Transverse colon (tissue), 4 donors: ENCODE results near the gene NFASC. TPM values are rescaled to one million over a fixed set of nuclear protein-coding genes. Genes with fewer than 3 reads are reported as not detected.

Source experiments
- DNase-seq: peaks from one replicate; pipeline ENCODE4 v3.0.0-alpha.2; 2019
- H3K27ac ChIP-seq, 4 donors: fragments of 200-600 bp; sonication (generic); 2 replicates each; pipeline ENCODE4 v1.5.1; 2016 to 2018; ENCODE audit warnings: inconsistent platforms in 4 of 4
- H3K27me3 ChIP-seq: fragments of 200-600 bp; sonication (generic); 2 replicates; pipeline ENCODE4 v1.5.1; 2017; ENCODE audit warnings: inconsistent platforms
- H3K36me3 ChIP-seq, 4 donors: fragments of 200-600 bp; sonication (generic); 2 replicates each; pipeline ENCODE4 v1.5.1; 2017 to 2019; ENCODE audit warnings: inconsistent platforms in 4 of 4
- H3K4me1 ChIP-seq, 4 donors: fragments of 200-600 bp; sonication (generic); 2 replicates each; pipeline ENCODE4 v1.5.1; 2017 to 2020; ENCODE audit warnings: inconsistent platforms in 4 of 4
- H3K4me3 ChIP-seq, 4 donors: fragments of 200-600 bp; sonication (generic); 1 replicate in 1 of 4; 2 replicates in 3 of 4; pipeline versions ENCODE4 v1.5.1 to v1.6.1; 2017 to 2019; ENCODE audit warnings: inconsistent platforms in 4 of 4
- H3K9me3 ChIP-seq, 2 donors: fragments of 200-600 bp; sonication (generic); 2 replicates each; pipeline ENCODE4 v1.5.1; 2017 to 2019; ENCODE audit warnings: inconsistent platforms in 2 of 2
- EP300 ChIP-seq: sonication (generic); formaldehyde crosslinking; IDR thresholded peaks from one replicate; pipeline ENCODE4 v1.6.1; 2017; ENCODE audit warnings: antibody characterized with exemption, low read depth
- POLR2A ChIP-seq: fragments of 450-650 bp; IDR thresholded peaks from one replicate; pipeline ENCODE4 v1.6.1; 2016; ENCODE audit warnings: antibody characterized with exemption, mild to moderate bottlenecking, moderate library complexity
- POLR2AphosphoS5 ChIP-seq, 3 donors: sonication (generic); formaldehyde crosslinking; IDR thresholded peaks; one replicate each; pipeline ENCODE4 v1.6.1; 2016; ENCODE audit warnings: antibody characterized with exemption in 3 of 3
- WGBS, 2 donors: methylation state at CpG; one replicate each; pipeline ENCODE4 v1.1.5; 2018; ENCODE audit warnings: low coverage in 1 of 2; 5-methylcytosine and 5-hydroxymethylcytosine counted together
- in situ Hi-C, 4 donors: fragments of 200-750 bp; cut with MboI; loops; one replicate each; pipeline versions ENCODE4 v1.15.0 to v1.15.1; 2017; ENCODE audit warnings: low sequenced_read_pairs in 3 of 4, low pct_ligation_motif_present in 1 of 4, low pct_unique_long_range_greater_than_20kb in 1 of 4
- intact Hi-C: fragments of 100-400 bp; cut with DNase I; formaldehyde crosslinking; loops from one replicate; pipeline ENCODE4 v1.15.1; 2023; ENCODE audit warnings: low total_unique reads
- total RNA-seq, 4 donors: library from RNA; depleted of rRNA; stranded (reverse); fragments of >200 nt; gene quantifications; one replicate each; pipeline ENCODE4 v1.1.0, GENCODE V29; 2016
- TF ChIP-seq, protein P1 (sequence below), 5 experiments: fragments of 200-600 bp in 3 of 5; fragments of 450-650 bp in 2 of 5; sonication (generic) in 3 of 5; IDR thresholded peaks; 1 replicate in 2 of 5; 2 replicates in 3 of 5; pipeline ENCODE4 v1.5.1; 2016 to 2017; ENCODE audit warnings: antibody characterized with exemption in 5 of 5, inconsistent platforms in 3 of 5, mild to moderate bottlenecking in 2 of 5, moderate library complexity in 1 of 5

NFASC gene
- total RNA-seq, 4 donors from 2014 or later = 11.3 to 48.8 (median 13.4) TPM

DNA sequence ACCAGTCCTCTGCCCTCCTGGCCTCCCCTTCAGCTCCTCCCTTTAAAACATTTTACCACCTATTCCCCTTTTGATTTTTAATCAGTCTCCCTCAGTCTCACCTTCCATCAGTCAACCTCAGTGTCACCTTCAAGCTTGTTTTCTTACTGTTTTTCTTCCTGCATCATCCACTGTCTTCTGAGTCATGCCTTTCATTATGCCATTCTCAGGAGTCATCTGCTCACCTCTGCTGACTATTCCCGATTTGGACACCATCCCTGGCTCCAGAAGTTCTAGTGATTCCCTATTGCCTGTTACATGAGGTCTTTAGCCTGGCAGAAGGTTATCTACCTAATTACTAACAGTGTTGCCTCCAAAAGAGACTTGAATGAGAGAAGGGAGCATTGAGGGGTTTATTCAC lies 23.9 kb downstream of the NFASC start:
- WGBS, 2 donors = 60 to 67% methylated on average over 1 of the region's 1 CpG
- no peak overlapping the region for H3K4me3 ChIP-seq
- H3K4me1 ChIP-seq = peaks cover 0 to 10% (median 0%) of the 10 kb centered on the region in 4 donors
- no peak for DNase-seq
- in situ Hi-C loops (no loop called here), intact Hi-C loops (no loop called here)
- H3K36me3 ChIP-seq = no peaks in the 10 kb centered on the region
- H3K27me3 ChIP-seq = no peaks in the 10 kb centered on the region
- H3K9me3 ChIP-seq = no peaks in the 10 kb centered on the region
- TF ChIP-seq EP300 = no peak
- H3K27ac ChIP-seq = no peak overlapping the region

DNA sequence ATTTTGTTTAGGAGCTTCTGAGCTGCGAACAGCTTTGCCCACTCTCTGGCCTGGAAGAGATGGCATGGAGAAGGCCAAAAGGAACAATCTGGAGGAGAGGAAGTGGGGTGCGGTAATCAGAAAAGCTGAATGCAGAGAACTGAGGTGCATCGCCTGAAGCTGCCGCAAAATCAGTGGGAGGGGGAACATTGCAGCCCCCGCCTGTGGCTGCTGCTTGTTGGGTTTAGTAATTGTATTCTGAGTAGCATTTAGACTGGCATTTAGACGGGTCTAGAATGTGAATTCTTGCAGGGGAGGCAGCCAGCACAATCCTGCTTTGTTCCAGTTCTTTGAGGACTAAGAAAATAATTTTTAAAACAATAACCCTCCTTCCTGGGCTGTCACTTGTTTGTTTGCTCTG lies 25.4 kb downstream of the NFASC start:
- intact Hi-C loops = no loop called here
- WGBS, 2 donors = 76 to 81% methylated on average over 5 to 6 of the region's 6 CpGs

DNA sequence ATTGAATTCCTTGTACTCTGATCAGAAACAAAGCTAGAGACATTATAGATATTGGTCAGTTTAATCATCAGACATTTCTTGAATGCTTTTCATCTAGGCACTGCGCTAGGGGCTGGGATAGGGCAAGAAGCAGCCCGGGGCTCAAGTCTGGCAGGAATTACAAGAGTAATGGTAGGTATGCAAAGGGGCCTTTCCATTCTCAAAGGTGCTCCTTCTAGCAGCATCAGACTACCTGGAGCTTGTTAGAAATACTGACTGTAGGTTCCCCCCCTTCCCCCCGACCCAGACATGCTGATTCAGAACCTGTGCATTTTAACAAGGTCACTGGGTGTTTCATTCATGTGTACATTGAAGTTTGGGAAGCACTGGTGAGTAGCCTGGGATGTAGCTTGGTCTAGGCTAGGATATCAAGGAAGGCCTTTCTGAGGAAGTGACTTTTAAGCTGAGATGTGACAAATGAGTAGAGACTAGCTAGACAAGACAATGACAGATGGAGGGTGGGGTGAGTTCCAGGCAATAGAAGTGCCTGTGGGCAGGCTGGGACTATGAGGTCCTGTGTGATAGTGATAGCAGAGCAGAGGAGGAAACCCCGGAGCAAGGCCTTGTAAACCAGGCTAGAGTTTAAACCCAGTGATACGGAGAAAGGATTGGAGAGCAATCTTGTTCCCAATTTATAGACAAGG lies 26.3 kb downstream of the NFASC start:
- WGBS, 2 donors = 83% methylated on average over 4 to 5 of the region's 5 CpGs
- Histone ChIP-seq H3K4me3 (no peak overlapping the region), H3K9me3 (no peaks in the 10 kb centered on the region), H3K27me3 (no peaks in the 10 kb centered on the region), H3K27ac (no peak overlapping the region), H3K36me3 (no peaks in the 10 kb centered on the region), H3K4me1 (peaks cover 0 to 10% (median 0%) of the 10 kb centered on the region in 4 donors)
- intact Hi-C loops = no loop called here
- DNase-seq = no peak
- in situ Hi-C loops = no loop called here
- no peak for TF ChIP-seq POLR2A
- TF ChIP-seq, protein P1, sequence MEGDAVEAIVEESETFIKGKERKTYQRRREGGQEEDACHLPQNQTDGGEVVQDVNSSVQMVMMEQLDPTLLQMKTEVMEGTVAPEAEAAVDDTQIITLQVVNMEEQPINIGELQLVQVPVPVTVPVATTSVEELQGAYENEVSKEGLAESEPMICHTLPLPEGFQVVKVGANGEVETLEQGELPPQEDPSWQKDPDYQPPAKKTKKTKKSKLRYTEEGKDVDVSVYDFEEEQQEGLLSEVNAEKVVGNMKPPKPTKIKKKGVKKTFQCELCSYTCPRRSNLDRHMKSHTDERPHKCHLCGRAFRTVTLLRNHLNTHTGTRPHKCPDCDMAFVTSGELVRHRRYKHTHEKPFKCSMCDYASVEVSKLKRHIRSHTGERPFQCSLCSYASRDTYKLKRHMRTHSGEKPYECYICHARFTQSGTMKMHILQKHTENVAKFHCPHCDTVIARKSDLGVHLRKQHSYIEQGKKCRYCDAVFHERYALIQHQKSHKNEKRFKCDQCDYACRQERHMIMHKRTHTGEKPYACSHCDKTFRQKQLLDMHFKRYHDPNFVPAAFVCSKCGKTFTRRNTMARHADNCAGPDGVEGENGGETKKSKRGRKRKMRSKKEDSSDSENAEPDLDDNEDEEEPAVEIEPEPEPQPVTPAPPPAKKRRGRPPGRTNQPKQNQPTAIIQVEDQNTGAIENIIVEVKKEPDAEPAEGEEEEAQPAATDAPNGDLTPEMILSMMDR (IDR thresholded peaks at IDR 0.05) = no peak
- TF ChIP-seq POLR2AphosphoS5 (IDR thresholded peaks at IDR 0.05) = no peak
- TF ChIP-seq EP300 = no peak

More for the DNA sequence above, 25.4 kb downstream of the NFASC start:
- H3K36me3 ChIP-seq = no peaks in the 10 kb centered on the region
- H3K27me3 ChIP-seq = no peaks in the 10 kb centered on the region
- no peak overlapping the region for H3K4me3 ChIP-seq
- TF ChIP-seq, protein P1 (IDR thresholded peaks at IDR 0.05) = no peak
- no peak for TF ChIP-seq POLR2AphosphoS5 (IDR thresholded peaks at IDR 0.05)
- TF ChIP-seq POLR2A = no peak
- no peak for TF ChIP-seq EP300
- DNase-seq = no peak
- peaks cover 0 to 10% (median 0%) of the 10 kb centered on the region in 4 donors for H3K4me1 ChIP-seq
- no peak overlapping the region for H3K27ac ChIP-seq
- in situ Hi-C loops = no loop called here
- H3K9me3 ChIP-seq = no peaks in the 10 kb centered on the region

DNA sequence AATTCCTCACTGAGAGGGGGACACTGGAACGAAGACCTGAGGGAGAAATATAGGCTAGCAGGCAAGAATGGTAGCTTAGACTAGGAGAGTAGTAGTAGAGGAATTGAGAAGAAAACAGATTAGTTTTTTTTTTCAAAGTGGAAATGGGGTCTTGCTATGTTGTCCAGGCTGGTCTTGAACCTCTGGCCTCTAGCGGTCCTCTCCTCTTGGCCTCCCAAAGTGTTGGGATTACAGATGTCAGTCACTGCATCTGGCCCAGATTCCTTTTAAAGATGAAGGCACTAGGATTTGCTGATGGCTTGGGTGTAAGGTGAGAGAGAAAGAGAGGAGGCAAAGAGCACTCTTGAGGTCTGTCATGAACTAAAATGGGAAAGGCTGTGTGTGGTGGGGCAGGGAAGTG lies 30.1 kb downstream of the NFASC start:
- TF ChIP-seq, protein P1 (IDR thresholded peaks at IDR 0.05) = no peak
- no peak for TF ChIP-seq POLR2AphosphoS5 (IDR thresholded peaks at IDR 0.05)
- no peak for TF ChIP-seq POLR2A
- TF ChIP-seq EP300 = no peak
- no peaks in the 10 kb centered on the region for H3K27me3 ChIP-seq
- no peaks in the 10 kb centered on the region for H3K9me3 ChIP-seq
- WGBS, 2 donors = 87 to 88% methylated on average over 2 of the region's 2 CpGs
- in situ Hi-C loops = no loop called here
- intact Hi-C loops = no loop called here
- H3K27ac ChIP-seq = no peak overlapping the region
- no peaks in the 10 kb centered on the region for H3K36me3 ChIP-seq
- no peak for DNase-seq
- H3K4me1 ChIP-seq = no peaks in the 10 kb centered on the region
- no peak overlapping the region for H3K4me3 ChIP-seq

DNA sequence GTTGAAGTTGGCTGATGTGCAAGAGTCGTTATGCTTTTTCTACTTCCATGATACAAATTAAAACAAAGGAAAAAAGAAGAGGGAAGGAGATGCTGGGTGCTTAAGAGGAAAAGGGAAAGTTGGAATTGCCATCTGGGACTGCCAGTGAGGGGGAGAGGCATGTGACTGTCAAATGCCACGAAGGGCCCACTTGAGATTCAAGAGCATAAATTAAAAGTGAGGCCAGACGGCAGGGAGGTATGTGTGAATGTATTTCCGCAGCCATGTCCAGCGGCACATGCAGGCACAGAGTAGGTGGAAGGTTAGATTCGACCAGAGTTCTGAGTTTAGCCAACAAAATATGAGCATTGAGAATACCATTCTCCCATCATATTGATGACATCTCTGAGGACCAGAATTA lies 32.0 kb downstream of the NFASC start:
- Histone ChIP-seq H3K27ac (no peak overlapping the region), H3K4me1 (no peaks in the 10 kb centered on the region), H3K4me3 (no peak overlapping the region), H3K27me3 (no peaks in the 10 kb centered on the region), H3K9me3 (no peaks in the 10 kb centered on the region), H3K36me3 (no peaks in the 10 kb centered on the region)
- intact Hi-C loops (no loop called here), in situ Hi-C loops (no loop called here)
- no peak for DNase-seq
- WGBS, 2 donors = 70 to 76% methylated on average over 4 to 6 of the region's 6 CpGs
- TF ChIP-seq POLR2A = no peak
- TF ChIP-seq, protein P1 (IDR thresholded peaks at IDR 0.05) = no peak
- TF ChIP-seq EP300 = no peak
- TF ChIP-seq POLR2AphosphoS5 (IDR thresholded peaks at IDR 0.05) = no peak
